Forelimb muscle (tissue), 1 donor: ENCODE data around the gene ING4. TPM values are rescaled to one million over a fixed set of nuclear protein-coding genes. Genes with fewer than 3 reads are reported as not detected.

Experiments
- DNase-seq: peaks from one replicate; pipeline ENCODE4 v3.0.0-alpha.2; 2013; ENCODE audit warnings: low read depth
- polyA plus RNA-seq: library from polyadenylated mRNA; unstranded; fragments of 120-200 nt; gene quantifications from one replicate; pipeline ENCODE4 v1.2.1, GENCODE V29; 2013; ENCODE audit not compliant: insufficient read length

The ING4 gene
- polyA plus RNA-seq, 1 donor, result 46.6 TPM

DNA sequence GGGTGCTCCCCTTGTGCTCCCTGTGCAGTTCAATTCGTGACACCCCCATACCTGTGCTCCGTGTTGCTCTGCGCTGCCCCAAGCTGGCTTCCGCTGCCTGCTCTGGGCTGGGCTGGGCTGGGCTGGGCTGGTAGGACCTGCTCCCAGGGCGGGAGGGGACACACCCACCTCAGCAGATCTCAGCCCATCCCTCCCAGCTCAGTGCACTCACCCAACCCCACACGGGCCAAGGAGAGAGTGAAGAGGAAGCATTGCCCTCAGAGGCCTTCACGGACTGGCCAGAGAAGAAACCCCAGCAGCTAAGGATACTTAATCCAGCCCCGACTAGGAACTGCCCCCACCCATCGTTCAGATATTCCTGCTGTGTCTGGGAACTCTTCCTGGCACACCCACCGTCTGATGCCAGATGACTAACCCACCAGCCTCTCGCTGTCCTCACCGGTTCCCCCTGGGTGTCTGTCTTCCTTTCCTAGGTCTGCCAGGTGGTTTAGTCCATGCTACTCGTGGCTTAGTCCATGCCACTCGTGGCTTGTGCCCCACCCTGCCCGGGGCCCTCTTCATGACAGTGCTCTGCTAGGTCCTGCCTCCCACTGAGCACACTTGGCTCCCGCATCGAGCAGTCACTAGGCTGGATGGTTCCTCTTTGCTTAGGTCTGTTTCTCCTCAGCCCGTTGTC lies 26.9 kb downstream of the ING4 start, which contains the start of gene LPAR5:
Gene LPAR5 (minus strand): TSS at position 104 of the 676 bp plus-strand sequence. CDS start 14,711 bp downstream, outside the sequence.
- no peak for DNase-seq

- DNase-seq, result no peak
These were observed 27.5 kb downstream of the ING4 start for GRCh38 chr12:6635375-6635855.

- DNase-seq, result no peak
These were observed 30.6 kb downstream of the ING4 start for GRCh38 chr12:6632026-6632983.

DNA sequence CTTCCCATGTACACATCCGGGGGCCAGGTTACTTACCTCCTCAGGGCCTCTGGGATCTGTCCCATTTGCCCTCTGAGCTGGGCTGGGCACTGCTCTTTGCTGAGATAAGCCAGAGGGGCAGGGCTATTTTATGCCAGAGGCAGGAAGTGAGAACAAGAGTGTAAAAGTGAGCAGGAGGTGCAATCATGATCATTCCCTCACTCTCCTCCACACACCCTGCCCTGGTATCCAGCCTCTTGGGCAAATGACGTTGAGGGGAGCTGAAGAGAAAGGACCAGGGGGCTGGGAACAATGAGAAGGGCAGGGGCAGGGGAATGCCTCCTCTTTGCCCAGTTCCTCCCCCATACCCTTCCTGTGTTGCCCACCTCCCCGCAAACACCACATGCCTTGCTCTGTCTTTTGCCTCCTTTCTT lies 31.4 kb downstream of the ING4 start:
- no peak for DNase-seq

- DNase-seq, result no peak
These were observed 32.2 kb downstream of the ING4 start for GRCh38 chr12:6630736-6631135.

- DNase-seq, result no peak
These were observed 35.3 kb downstream of the ING4 start for GRCh38 chr12:6627616-6628015.

DNA sequence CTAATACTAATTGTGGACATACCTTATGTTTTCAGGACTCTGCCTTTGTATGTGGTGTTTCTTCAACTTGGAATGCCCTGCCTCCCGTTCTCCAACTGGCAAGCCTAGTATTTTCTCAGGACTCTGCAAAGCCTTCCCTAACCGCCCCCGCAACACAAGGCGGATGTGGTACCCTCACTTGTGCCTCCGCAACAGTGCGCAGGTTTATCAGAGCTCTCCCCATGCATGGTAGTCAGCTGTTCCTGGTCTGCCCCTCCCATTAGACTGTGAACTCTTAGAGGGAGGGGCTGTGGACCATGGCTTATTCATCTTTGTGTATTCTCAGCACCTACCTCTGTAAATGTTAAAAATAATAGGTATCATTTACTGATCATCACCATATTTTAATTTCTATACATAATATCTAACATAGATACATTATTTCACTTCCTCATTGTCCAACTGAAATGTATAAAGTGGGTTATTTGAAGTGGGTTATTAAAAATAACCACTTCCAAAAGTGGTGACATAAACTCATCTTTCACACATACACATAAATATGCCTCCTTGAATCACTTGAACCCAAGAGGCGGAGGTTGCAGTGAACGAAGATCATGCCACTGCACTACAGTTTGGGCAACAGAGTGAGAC lies 36.1 kb downstream of the ING4 start:
- DNase-seq, result no peak

GRCh38 chr12:6620885-6621274 lies 42.0 kb downstream of the ING4 start:
- no peak for DNase-seq

DNA sequence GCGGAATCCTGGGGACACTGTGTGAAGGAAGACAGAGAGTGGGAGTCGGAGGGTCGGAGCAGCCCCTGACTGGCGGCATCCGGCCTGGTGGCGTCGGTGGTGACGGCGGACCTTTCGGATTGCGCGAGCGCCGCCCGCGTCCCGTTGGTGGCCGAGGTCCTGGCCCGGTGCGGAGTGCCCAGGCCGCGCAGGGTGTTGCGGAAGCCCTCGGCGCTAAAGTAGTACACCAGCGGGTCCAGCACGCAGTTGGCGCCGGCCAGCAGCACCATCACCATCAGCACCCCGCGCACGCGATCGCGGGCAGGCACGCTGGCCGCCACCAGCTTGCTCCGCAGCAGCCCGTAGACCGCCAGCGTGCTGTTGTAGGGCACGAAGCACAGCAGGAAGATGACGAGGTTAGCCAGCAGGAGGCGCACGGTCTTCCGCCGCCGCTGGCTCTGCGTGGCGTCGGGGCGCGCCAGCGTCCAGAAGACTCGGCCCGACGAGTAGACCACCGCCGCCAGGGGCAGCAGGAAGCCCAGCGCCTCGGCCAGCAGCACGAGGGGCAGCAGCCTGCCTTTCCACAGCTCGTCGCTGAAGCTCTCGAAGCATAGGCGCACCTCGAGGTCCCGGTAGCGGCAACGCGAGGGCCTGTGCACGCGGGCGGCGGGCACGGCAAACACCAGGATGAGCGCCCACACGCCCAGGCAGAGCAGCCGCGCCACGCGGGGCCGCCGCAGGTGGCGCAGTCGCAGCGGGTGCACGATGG lies 42.6 kb downstream of the ING4 start:
- DNase-seq, result no peak

DNA sequence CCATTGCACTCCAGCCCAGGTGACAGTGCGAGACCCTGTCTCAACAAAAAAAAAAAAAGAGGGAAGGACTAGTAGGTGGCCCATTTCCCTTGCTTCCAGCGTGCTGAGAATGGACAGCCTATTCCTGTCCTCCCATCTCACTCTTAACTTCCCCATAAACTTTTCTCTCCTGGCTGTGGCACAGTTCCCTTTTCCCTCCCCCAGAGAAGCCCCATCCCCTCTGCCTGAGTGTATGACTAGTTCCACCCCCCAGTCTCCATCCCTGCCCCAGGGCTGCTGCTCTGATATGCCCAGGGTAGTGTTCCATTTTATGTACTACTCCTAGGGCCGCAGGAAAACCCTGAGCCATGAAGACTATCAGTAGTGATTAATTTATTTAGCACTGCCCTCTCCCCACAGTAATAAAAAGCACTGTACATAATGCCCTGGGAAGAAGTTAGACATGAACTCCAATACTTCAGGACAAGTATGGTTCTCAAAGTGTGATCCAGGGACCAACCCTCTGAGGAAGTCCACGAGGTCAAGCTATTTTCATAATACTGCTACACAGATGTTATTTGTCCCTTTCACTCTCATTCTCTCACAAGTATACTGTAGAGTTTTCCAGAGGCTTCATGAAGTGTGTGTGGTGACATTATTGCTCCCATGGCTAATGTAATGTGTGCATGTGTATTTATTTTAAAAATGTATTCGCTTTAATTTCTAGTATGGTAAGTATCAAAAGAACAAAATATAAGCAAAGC lies 44.3 kb downstream of the ING4 start:
- DNase-seq, result no peak

GRCh38 chr12:6615802-6616201 lies 47.1 kb downstream of the ING4 start:
- DNase-seq, result no peak

GRCh38 chr12:6614513-6615172 lies 48.3 kb downstream of the ING4 start:
- DNase-seq, result no peak

GRCh38 chr12:6613776-6614512 lies 49.0 kb downstream of the ING4 start:
- DNase-seq, result peak; percentile 91

DNA sequence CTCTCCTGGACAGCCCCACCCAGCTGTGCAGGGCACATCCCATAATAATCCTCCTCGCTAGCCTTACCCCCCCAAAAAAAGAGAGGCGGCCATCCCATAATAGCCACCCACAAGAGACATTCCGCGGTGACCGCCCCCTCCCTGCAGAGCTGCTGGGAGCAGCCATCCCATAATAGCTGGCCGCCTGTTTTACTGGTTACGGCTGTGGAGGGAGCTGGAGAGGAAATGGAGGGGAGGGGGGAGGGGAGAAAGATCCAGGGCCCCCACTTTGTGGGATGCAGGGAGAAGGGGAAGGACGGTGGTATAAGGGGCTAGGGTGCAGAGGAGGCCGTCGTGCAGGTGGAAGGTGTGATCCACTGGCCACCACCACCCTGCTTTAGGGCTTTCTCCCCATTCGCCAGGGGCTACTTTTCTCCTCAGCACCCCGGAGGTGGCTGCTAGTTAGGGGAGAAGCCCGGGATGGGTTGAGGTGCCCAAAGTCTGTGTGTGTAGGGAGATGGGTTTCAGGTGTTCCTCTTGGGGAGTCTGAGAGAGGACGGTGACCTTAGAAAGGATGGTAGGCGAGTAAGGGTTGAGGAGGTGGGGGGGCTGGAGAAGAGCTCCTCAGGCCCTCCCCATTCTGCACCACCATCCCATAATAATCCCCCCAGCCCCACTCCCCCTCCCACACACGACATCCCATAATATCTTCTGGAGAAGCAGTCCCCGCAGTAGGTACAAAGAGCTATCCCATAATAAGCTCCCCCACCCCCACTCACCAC lies 49.7 kb downstream of the ING4 start:
- DNase-seq, result no peak

DNA sequence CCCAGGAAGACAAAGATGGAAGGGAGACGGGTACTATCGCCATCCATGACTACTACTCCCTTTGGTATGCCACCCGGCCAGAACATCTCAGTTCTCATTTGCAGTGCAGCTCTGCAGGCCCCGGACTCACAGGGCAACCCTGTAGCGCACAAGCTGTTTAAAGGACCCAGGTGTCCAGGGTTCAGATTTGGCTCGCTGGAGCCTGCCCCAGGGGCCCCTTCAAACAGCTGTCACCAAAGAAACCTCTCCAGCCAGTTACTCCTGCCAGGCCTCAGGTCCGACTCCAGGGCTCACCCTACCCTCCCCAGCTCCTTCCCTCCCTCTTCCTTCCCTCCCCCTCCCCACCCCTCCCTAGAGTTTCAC lies 50.3 kb downstream of the ING4 start:
- DNase-seq, result no peak

DNA sequence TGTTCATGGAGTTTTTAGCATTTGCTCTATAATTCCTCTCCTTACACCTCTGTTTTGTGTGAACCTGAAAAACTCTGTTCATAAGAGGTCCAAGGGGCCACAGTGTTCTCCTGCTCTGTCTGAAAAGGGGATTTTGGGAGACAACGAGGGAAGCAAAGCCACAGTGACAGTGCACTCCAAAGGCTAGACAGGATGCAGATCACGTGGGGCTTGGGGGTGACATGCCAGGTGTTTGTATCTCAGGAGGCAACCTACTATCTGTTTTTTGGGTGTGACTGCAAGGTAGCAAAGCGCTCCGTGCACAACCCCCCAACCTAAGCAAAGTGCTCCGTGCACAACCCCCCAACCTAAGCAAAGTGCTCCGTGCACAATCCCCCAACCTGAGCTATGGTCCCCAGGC lies 50.7 kb downstream of the ING4 start:
- no peak for DNase-seq

DNA sequence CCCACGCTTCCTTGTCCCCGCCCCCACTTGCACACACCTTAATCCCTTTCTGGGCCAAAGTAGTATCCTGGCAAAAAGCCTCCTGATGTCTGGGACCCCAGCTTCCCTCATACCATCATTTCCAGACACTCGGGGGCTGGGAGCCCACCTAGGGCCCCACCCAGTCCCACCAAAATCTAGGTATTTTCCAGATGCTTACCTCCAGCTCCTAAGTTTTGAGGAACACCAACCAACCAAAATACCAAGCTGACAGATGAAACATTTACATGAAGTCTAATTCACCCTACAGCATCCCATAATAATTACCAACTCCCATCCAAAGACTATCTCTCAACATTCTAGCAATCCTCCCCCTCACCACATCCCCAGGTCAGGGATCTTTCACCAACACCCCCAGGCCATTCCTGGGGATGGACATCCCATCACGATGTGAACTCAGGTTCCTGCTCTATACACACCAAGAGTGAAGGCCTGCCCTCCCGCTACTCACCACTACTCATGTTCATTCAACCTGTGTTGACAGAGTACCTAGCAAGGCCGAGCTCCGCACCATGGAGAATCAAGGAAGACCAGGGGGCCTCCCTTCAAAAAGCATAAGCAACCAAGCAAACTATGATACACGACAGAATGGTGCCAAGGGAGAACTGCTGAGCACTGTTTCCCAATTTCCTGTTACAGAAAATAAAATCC lies 54.2 kb downstream of the ING4 start:
- no peak for DNase-seq
